Activated CD8-positive, alpha-beta T cell treated with anti-CD3 and anti-CD28 coated beads for 36 hours (primary cell): Measurements from ENCODE around the gene DKKL1. TPM values are rescaled to one million over a fixed set of nuclear protein-coding genes. Genes with fewer than 3 reads are reported as not detected.

Source experiments
- ATAC-seq: fragments of 200-7000 bp; cut with Tn5 transposase; one replicate; pipeline ENCODE4 v1.10.0; 2021; ENCODE audit warnings: mild to moderate bottlenecking, moderate library complexity
- CTCF ChIA-PET: fragments of 350-600 bp; sonication (Branson Sonifier 250); formaldehyde crosslinking; loops from one replicate; lab custom pipeline; 2021; ENCODE audit warnings: antibody characterized with exemption; lab: Charles Lee
- POLR2A ChIA-PET: fragments of 350-600 bp; sonication (Branson Sonifier 250); formaldehyde crosslinking; loops from one replicate; lab custom pipeline; 2021; ENCODE audit warnings: antibody characterized with exemption; lab: Charles Lee
- DNase-seq: peaks from one replicate; pipeline ENCODE4 v3.0.0-alpha.2; 2020
- H3K27ac Mint-ChIP-seq: one replicate; pipeline ENCODE4 v1.8.0; 2021; ENCODE audit warnings: mild to moderate bottlenecking, mixed read lengths
- H3K27me3 Mint-ChIP-seq: one replicate; pipeline ENCODE4 v1.8.0; 2021; ENCODE audit warnings: mixed read lengths
- H3K36me3 Mint-ChIP-seq: one replicate; pipeline ENCODE4 v1.8.0; 2021; ENCODE audit warnings: low read depth, mixed read lengths
- H3K4me1 Mint-ChIP-seq: one replicate; pipeline ENCODE4 v1.8.0; 2021; ENCODE audit warnings: low read depth, mixed read lengths
- H3K4me3 Mint-ChIP-seq: one replicate; pipeline ENCODE4 v1.8.0; 2021; ENCODE audit warnings: mild to moderate bottlenecking, moderate library complexity, mixed read lengths
- H3K9me3 Mint-ChIP-seq: one replicate; pipeline ENCODE4 v1.8.0; 2021; ENCODE audit warnings: mixed read lengths
- intact Hi-C: fragments of 100-400 bp; cut with micrococcal nuclease; formaldehyde crosslinking; loops from one replicate; pipeline ENCODE4 v1.10.0; 2022
- total RNA-seq, 2 experiments: library from RNA; stranded (reverse); gene quantifications; one replicate each; pipeline ENCODE4 v1.2.3, GENCODE V29; 2021
- TF ChIP-seq, protein P1 (sequence below): fragments of 200-600 bp; IDR thresholded peaks from one replicate; pipeline ENCODE4 v1.8.0; 2022; ENCODE audit warnings: antibody characterized with exemption, mild to moderate bottlenecking

DKKL1 gene
- total RNA-seq, 2 experiments from 2014 or later, result not detected

- ATAC-seq (peak; percentile 86), DNase-seq (peak; percentile 82)
- Mint-ChIP-seq H3K36me3 (no peaks in the 10 kb centered on the region), H3K4me3 (no peak overlapping the region), H3K27ac (peak overlapping the region; percentile 23), H3K27me3 (no peaks in the 10 kb centered on the region), H3K9me3 (no peaks in the 10 kb centered on the region), H3K4me1 (peaks cover 10% of the 10 kb centered on the region)
- POLR2A ChIA-PET, result interaction anchor here (1.1 to 1.7 kb wide), 3 partner anchors 10 to 78 kb away, joined by 3 to 6 read pairs (median 3); no protein-coding TSS in a partner anchor
- CTCF ChIA-PET, result interaction anchor here (0.6 to 2.5 kb wide), 31 partner anchors 9 to 179 kb away, joined by 3 to 17 read pairs (median 7); partner anchors contain the start of genes ALDH16A1, FLT3LG, GFY and PIH1D1
- TF ChIP-seq, protein P1, sequence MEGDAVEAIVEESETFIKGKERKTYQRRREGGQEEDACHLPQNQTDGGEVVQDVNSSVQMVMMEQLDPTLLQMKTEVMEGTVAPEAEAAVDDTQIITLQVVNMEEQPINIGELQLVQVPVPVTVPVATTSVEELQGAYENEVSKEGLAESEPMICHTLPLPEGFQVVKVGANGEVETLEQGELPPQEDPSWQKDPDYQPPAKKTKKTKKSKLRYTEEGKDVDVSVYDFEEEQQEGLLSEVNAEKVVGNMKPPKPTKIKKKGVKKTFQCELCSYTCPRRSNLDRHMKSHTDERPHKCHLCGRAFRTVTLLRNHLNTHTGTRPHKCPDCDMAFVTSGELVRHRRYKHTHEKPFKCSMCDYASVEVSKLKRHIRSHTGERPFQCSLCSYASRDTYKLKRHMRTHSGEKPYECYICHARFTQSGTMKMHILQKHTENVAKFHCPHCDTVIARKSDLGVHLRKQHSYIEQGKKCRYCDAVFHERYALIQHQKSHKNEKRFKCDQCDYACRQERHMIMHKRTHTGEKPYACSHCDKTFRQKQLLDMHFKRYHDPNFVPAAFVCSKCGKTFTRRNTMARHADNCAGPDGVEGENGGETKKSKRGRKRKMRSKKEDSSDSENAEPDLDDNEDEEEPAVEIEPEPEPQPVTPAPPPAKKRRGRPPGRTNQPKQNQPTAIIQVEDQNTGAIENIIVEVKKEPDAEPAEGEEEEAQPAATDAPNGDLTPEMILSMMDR, result peak; percentile 93
- intact Hi-C loops, result loop anchor here (5.0 kb wide), 2 partner anchors 36 to 51 kb away; partner anchors contain the start of genes GFY and SLC17A7
These were observed 28.1 kb downstream of the DKKL1 start for GRCh38 chr19:49391581-49392399.

DNA sequence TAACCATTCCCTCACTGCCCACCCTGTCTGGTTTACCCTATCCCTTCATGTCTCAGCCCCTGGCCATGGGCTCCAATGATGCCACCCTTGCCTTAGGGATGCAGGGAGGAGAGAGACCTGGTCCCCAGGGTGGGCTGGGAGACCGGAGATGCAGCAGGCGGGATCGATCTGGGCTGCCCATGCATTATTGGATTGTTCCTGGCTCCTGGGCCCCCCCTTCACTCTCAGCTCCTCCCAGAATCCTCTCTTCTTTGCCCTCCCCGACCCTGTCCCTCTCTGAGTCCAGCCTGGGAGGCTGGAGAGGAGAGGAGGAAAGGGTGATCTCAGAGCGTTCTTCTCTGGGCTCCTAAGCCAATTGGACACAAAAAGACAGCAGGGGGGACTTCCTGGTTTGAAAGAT, 30.2 kb downstream of the DKKL1 start:
- Mint-ChIP-seq H3K4me3 (no peak overlapping the region), H3K27ac (no peak overlapping the region), H3K36me3 (no peaks in the 10 kb centered on the region), H3K4me1 (peaks cover 18% of the 10 kb centered on the region), H3K27me3 (peaks cover 2% of the 10 kb centered on the region), H3K9me3 (no peaks in the 10 kb centered on the region)
- TF ChIP-seq, protein P1, result no peak
- DNase-seq (no peak), ATAC-seq (no peak)
- intact Hi-C loops, result loop anchor here (5.0 kb wide), 2 partner anchors 33 to 48 kb away; partner anchors contain the start of genes GFY and SLC17A7
- POLR2A ChIA-PET, result interaction anchor here (1.1 kb wide), 1 partner anchor 94 kb away, joined by 3 read pairs; the partner anchor contains the start of gene RPL13A
- CTCF ChIA-PET, result interaction anchor here (0.8 to 1.8 kb wide), 4 partner anchors 10 to 76 kb away, joined by 3 to 6 read pairs (median 4); no protein-coding TSS in a partner anchor

DNA sequence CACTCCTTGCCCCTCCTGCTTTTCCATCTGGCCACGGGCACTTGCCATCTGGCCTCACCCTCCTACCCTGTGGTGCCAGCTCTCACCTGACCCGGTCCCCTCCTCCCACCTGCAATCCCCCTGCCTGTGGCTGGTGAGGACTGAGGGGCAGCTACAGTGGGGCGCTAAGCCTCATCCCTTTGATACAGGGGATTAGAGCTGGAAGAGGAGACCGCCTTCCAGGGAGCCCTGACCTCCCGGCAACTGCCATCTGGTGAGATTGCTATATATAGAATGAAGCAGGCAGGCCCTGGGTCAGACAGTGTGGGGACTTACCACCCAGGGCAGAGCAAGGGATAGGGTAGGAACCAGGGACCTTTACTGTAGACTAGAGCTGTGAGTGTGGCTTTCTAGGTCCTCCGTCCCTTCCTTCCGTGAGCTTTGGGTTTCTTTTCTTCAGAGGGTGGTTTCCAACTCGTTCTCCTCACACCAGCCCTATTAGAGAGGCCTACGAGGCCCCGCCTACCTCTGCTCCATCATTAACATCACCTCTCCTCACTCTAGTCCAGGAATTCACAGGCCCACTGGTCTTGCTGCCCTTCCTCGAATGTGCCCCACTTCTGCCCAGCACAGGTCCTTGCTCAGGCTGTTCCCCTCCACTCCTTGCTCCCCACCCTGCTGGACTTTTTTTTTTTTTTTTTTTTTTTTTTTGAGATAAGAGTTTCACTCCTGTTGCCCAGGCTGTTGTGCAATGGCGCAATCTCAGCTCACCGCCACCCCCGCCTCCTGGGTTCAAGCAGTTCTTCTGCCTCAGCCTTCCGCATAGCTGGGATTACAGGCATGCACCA, 32.1 kb downstream of the DKKL1 start:
- ChIA-PET CTCF (interaction anchor here (1.0 kb wide), 1 partner anchor 95 kb away, joined by 3 read pairs; no protein-coding TSS in a partner anchor), POLR2A (no interaction called here)
- Mint-ChIP-seq H3K4me1 (peaks cover 18% of the 10 kb centered on the region), H3K27ac (no peak overlapping the region), H3K27me3 (peaks cover 2% of the 10 kb centered on the region), H3K9me3 (no peaks in the 10 kb centered on the region), H3K36me3 (no peaks in the 10 kb centered on the region), H3K4me3 (no peak overlapping the region)
- TF ChIP-seq, protein P1, result no peak
- DNase-seq (no peak), ATAC-seq (no peak)
- intact Hi-C loops, result no loop called here

DNA sequence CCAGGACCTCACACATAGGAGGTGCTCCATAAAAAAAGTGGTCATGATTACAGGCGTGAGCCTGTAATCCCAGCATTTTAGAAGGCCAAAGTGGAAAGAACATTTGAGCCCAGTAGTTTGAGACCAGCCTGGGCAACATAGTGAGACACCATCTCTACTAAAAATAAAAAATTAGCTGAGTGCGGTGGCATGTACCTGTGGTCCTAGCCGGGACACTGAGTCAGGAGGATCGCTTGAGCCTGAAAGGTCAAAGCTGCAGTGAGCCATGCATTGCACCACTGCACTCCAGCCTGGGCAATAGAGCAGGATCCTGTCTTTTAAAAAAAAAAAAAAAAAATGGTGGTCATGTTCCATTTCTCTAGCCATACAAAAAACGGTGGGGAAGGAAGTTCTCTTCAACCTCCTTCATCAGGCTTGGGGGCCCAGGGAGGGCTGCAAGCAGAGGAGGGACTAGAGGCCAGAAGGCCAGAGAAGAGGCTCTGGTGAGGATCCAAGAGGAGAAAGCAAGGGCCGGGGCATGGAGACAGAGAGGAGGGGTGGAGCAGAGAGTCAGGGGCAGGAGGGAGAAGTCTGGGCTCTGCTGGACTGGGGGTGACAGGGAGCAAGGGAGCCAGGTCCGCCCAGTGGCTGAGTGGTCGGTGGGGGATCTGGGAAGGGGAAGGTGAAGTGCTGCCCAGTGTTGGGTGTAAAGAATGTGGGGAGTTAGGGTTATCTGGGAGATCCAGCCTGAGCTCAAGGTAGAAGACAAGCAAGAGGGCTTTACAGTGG, 33.2 kb downstream of the DKKL1 start:
- H3K27ac Mint-ChIP-seq, result no peak overlapping the region
- no peaks in the 10 kb centered on the region for H3K36me3 Mint-ChIP-seq
- H3K4me1 Mint-ChIP-seq, result peaks cover 13% of the 10 kb centered on the region
- CTCF ChIA-PET, result interaction anchor here (0.6 to 1.0 kb wide), 2 partner anchors 15 to 96 kb away, joined by 3 read pairs; no protein-coding TSS in a partner anchor
- H3K9me3 Mint-ChIP-seq, result no peaks in the 10 kb centered on the region
- TF ChIP-seq, protein P1, result no peak
- POLR2A ChIA-PET, result interaction anchor here (1.9 kb wide), 1 partner anchor 12 kb away, joined by 5 read pairs; no protein-coding TSS in a partner anchor
- H3K27me3 Mint-ChIP-seq, result peaks cover 2% of the 10 kb centered on the region
- no peak overlapping the region for H3K4me3 Mint-ChIP-seq
- ATAC-seq (no peak), DNase-seq (no peak)
- intact Hi-C loops, result no loop called here
